ENCODE data around the gene SPRTN. TPM values are rescaled to one million over a fixed set of nuclear protein-coding genes. Genes with fewer than 3 reads are reported as not detected.

The SPRTN gene
- total and polyA plus RNA-seq, 2 donors (not counting 3 experiments of a cell fraction or from before 2014, with no cell fraction given), result 15.4 to 16.1 TPM

DNA sequence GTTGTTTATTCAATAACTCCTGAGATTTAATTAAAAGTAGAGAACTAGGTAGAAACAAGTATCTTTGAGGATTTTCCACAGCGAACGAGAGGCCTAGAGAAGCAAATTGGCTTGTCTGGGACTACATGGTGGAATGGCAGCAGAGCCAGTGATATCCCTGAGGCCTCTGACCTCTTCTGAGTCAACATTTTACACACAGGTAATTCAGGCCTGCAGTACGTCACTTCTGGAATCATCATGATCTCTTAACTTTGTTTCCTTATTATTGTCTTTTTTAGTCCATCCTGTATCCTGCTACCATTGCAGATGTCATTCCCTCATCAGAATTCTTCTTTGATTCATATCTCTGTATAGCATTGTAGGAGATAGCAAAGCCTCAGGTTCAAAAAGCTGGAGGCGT is 9.9 kb downstream of the SPRTN start:
- no peaks in the 10 kb centered on the region for H3K9me1 ChIP-seq (replicated peaks; ENCODE audit: control insufficient read depth, extremely low read depth, insufficient read depth, low read length)
- no peaks in the 10 kb centered on the region for H3K27me3 ChIP-seq (ENCODE audit: control insufficient read depth in 2 of 2, insufficient read depth in 2 of 2, low read length in 2 of 2)
- TF ChIP-seq FOS (IDR thresholded peaks at IDR 0.05; ENCODE audit: borderline replicate concordance, insufficient read depth, low read length) (no peak), POLR2A (IDR thresholded peaks at IDR 0.05; ENCODE audit: low read depth, low read length) (no peak), MYC (IDR thresholded peaks at IDR 0.05; ENCODE audit: low read depth, low read length) (no peak), GATA2 (IDR thresholded peaks at IDR 0.05; ENCODE audit: insufficient read depth, insufficient read length, low read depth, low read length) (no peak), JUN (IDR thresholded peaks at IDR 0.05; ENCODE audit: borderline replicate concordance, insufficient read depth, insufficient read length, low read depth) (no peak), EZH2 (IDR thresholded peaks at IDR 0.05; ENCODE audit: borderline replicate concordance, low read depth, low read length, severe bottlenecking) (no peak), POLR2AphosphoS5 (IDR thresholded peaks at IDR 0.05; ENCODE audit: insufficient read depth, low read depth, low read length) (no peak)
- TF ChIP-seq, protein P1, sequence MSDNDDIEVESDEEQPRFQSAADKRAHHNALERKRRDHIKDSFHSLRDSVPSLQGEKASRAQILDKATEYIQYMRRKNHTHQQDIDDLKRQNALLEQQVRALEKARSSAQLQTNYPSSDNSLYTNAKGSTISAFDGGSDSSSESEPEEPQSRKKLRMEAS (IDR thresholded peaks at IDR 0.05; ENCODE audit: insufficient read depth, insufficient read length), result no peak
- TF ChIP-seq, protein P2, sequence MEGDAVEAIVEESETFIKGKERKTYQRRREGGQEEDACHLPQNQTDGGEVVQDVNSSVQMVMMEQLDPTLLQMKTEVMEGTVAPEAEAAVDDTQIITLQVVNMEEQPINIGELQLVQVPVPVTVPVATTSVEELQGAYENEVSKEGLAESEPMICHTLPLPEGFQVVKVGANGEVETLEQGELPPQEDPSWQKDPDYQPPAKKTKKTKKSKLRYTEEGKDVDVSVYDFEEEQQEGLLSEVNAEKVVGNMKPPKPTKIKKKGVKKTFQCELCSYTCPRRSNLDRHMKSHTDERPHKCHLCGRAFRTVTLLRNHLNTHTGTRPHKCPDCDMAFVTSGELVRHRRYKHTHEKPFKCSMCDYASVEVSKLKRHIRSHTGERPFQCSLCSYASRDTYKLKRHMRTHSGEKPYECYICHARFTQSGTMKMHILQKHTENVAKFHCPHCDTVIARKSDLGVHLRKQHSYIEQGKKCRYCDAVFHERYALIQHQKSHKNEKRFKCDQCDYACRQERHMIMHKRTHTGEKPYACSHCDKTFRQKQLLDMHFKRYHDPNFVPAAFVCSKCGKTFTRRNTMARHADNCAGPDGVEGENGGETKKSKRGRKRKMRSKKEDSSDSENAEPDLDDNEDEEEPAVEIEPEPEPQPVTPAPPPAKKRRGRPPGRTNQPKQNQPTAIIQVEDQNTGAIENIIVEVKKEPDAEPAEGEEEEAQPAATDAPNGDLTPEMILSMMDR (IDR thresholded peaks at IDR 0.05; ENCODE audit: extremely low read depth in 1 of 2, insufficient read depth in 1 of 2, low read depth in 1 of 2, low read length in 2 of 2), result no peak
- no peak overlapping the region for H3K4me2 ChIP-seq (ENCODE audit: insufficient read depth, low read length)
- CTCF ChIA-PET, result no interaction called here
- POLR2A ChIA-PET, result interaction anchor here (1.2 kb wide), 1 partner anchor 10 kb away, joined by 4 read pairs; the partner anchor contains the start of genes EXOC8 and SPRTN
- no peak overlapping the region for H3K9ac ChIP-seq (replicated peaks; ENCODE audit: extremely low read depth, insufficient read depth, low read length)
- DNase-seq (ENCODE audit: low read depth, low spot score) (no peak), FAIRE-seq (no peak)
- H3K79me2 ChIP-seq (ENCODE audit: control insufficient read depth, insufficient read depth, low read length), result peaks cover 7% of the 10 kb centered on the region
- H3K4me3 ChIP-seq (replicated peaks in 1 of 3; ENCODE audit: insufficient read depth in 1 of 3, low read depth in 1 of 3, low read length in 3 of 3), result no peak overlapping the region
- intact Hi-C loops (cut with micrococcal nuclease), result no loop called here
- BruUV-seq (replicated peaks), result no TSS peak
- dilution Hi-C loops (cut with MboI; ENCODE audit: extremely low pct_ligation_motif_present, low sequenced_read_pairs), result no loop called here
- no peak overlapping the region for H2AFZ ChIP-seq (ENCODE audit: low read depth, low read length)
- no peaks in the 10 kb centered on the region for H4K20me1 ChIP-seq (replicated peaks; ENCODE audit: control insufficient read depth, extremely low read depth, insufficient read depth, low read length)
- peaks cover 14% of the 10 kb centered on the region for H3K4me1 ChIP-seq (ENCODE audit: control insufficient read depth, extremely low read depth, insufficient read depth, low read length)
- no peak overlapping the region for H3K27ac ChIP-seq (ENCODE audit: insufficient read depth, low read depth, low read length)
- peaks cover 2 to 9% of the 10 kb centered on the region in 2 experiments for H3K36me3 ChIP-seq (ENCODE audit: control insufficient read depth in 2 of 2, extremely low read depth in 1 of 2, insufficient read depth in 2 of 2, low read length in 2 of 2)
- no peaks in the 10 kb centered on the region for H3K9me3 ChIP-seq (replicated peaks; ENCODE audit: control insufficient read depth, insufficient read depth, low read length)
